ENCODE data around the gene GTF3C4. TPM values are rescaled to one million over a fixed set of nuclear protein-coding genes. Genes with fewer than 3 reads are reported as not detected.
A peak's percentile ranks its signal among the peaks of the same experiment; 100 is the strongest.

The GTF3C4 gene
- total RNA-seq, 3 donors from 2014 or later, result 10.5 to 16.6 (median 11.4) TPM

DNA sequence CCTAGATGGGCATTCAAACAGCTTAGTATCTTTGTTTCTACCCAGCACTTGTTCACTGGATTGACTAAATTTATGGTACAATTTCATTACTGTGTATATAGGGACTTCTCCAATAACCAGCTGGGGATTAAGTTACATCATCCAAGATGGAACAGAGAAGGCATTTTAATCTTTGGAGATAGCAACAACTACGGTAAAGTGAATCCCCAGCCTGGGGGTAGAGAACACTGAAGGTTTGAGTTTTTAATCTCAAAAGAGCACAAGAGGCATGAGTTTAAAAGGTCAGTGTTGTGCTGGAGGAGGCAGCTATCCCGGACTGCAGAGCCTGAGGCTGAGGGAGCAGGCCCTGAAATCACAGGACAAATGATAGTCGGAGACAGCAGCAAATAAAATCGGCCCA lies 29.0 kb upstream of the GTF3C4 start:
- Histone ChIP-seq H3K36me3 (ENCODE audit: low read depth) (no peaks in the 10 kb centered on the region), H3K4me1 (ENCODE audit: low read depth) (peaks cover 4% of the 10 kb centered on the region), H3K9me3 (no peaks in the 10 kb centered on the region), H3K4me3 (no peak overlapping the region)
- DNase-seq (no peak), ATAC-seq (no peak)
- TF ChIP-seq, protein P1, sequence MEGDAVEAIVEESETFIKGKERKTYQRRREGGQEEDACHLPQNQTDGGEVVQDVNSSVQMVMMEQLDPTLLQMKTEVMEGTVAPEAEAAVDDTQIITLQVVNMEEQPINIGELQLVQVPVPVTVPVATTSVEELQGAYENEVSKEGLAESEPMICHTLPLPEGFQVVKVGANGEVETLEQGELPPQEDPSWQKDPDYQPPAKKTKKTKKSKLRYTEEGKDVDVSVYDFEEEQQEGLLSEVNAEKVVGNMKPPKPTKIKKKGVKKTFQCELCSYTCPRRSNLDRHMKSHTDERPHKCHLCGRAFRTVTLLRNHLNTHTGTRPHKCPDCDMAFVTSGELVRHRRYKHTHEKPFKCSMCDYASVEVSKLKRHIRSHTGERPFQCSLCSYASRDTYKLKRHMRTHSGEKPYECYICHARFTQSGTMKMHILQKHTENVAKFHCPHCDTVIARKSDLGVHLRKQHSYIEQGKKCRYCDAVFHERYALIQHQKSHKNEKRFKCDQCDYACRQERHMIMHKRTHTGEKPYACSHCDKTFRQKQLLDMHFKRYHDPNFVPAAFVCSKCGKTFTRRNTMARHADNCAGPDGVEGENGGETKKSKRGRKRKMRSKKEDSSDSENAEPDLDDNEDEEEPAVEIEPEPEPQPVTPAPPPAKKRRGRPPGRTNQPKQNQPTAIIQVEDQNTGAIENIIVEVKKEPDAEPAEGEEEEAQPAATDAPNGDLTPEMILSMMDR (IDR thresholded peaks at IDR 0.05), result no peak
- intact Hi-C loops (cut with DNase I, micrococcal nuclease), result no loop called here

DNA sequence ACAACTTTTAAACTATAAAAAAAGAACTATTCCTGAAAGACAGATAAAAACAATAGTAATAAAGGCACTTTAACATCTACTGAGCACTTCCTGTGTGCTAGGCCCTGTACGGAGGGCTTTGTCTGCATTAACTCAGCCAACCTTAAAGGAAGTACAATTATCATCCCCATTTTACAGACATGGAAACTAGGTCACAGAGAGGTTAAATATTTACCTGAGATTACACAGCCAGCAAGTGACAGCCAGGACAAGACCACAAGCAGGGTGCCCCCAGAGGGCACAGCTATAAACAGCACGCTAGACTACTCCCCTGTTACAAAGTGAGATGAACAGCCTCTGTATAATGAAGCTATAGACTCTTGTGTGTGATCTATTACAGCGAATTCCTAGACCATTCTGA lies 26.0 kb upstream of the GTF3C4 start:
- intact Hi-C loops (cut with DNase I, micrococcal nuclease), result no loop called here
- Histone ChIP-seq H3K9me3 (no peaks in the 10 kb centered on the region), H3K36me3 (ENCODE audit: low read depth) (no peaks in the 10 kb centered on the region), H3K4me3 (no peak overlapping the region), H3K4me1 (ENCODE audit: low read depth) (peaks cover 11% of the 10 kb centered on the region)
- TF ChIP-seq, protein P1 (IDR thresholded peaks at IDR 0.05), result no peak
- DNase-seq, result no peak
- peak; percentile 54 for ATAC-seq

DNA sequence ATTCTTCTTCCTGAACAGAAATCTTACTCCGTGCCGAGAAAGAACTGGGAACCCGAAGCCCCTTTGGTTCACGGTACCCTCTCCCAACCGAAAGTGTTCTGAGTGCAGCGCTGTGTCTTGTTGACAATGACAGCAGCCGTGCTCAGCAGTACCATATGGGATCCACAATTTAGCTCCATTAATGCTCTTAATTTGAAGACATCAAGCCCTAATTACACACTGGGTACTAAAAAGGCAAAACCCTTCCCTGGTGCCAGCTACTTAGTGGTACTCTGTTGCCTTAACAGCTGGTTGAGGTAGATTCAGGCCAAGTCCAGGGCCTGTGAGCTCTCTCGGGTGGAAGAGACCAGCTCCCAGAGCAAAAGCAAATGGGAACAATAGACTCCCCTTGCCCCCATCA lies 25.0 kb upstream of the GTF3C4 start:
- intact Hi-C loops (cut with DNase I, micrococcal nuclease), result no loop called here
- H3K4me3 ChIP-seq, result no peak overlapping the region
- H3K9me3 ChIP-seq, result no peaks in the 10 kb centered on the region
- TF ChIP-seq, protein P1 (IDR thresholded peaks at IDR 0.05), result no peak
- peaks cover 11% of the 10 kb centered on the region for H3K4me1 ChIP-seq (ENCODE audit: low read depth)
- no peaks in the 10 kb centered on the region for H3K36me3 ChIP-seq (ENCODE audit: low read depth)
- DNase-seq (no peak), ATAC-seq (no peak)

DNA sequence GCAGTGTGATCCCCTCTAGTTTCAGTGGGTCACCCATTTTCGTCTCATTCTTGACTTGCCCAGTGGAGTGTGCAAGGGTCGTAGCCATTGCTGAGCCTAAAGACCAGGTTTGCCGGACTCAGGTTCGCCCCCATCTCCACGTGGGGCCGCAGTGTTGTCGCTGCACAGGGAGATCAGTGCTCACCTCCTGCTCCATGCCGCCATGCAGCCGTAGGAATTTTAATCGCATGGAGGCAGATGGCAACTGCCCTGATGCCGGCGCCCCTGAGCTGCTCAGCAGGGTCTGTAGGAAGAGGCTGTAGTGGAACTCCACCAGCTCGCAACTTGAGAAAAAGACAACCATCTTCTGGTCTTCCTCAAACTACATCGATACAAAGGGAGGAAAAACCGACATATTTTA lies 24.6 kb upstream of the GTF3C4 start:
- ATAC-seq, result no peak
- DNase-seq, result no peak
- TF ChIP-seq, protein P1 (IDR thresholded peaks at IDR 0.05), result no peak
- peaks cover 11% of the 10 kb centered on the region for H3K4me1 ChIP-seq (ENCODE audit: low read depth)
- intact Hi-C loops (cut with DNase I, micrococcal nuclease), result no loop called here
- no peak overlapping the region for H3K4me3 ChIP-seq
- no peaks in the 10 kb centered on the region for H3K9me3 ChIP-seq
- H3K36me3 ChIP-seq (ENCODE audit: low read depth), result no peaks in the 10 kb centered on the region

DNA sequence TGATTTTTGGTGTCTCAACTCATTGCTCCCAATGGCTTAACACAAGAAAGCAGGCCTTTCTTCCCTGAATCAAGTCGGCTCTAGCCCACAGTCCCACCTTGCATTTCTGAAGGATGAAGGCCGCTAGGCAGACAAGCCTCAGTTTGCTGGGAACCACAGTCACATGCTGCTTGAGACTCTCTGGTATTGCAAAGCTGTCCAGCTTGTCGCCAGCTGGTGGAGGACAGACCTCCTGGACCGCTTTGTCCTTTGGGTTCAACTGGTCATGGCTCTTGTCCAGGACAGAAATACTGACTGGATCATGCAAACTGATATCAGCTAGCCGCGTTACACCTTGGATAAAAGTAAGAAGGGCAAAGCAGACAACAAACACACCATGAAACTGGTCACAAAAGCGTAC lies 23.5 kb upstream of the GTF3C4 start:
- no peak for ATAC-seq
- intact Hi-C loops (cut with DNase I, micrococcal nuclease), result no loop called here
- TF ChIP-seq, protein P1 (IDR thresholded peaks at IDR 0.05), result no peak

DNA sequence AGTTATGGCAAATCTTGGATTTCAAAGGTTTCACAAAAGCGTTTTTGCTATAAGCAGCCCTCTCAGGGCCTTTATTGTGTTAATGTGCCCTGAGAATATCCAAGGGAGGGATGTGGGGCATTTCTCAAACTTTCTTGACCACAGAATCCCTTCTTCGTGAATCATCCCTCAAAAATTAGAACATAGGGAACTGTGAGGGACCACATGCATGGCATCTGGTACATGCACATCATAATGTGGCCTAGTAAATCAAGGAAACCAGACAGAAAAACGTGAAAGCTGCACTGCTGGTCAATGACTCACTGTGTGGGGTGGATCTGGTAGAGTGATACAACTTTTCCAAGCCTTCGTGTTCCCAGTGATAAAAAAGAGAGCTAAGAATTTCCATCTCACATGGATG lies 22.9 kb upstream of the GTF3C4 start:
- intact Hi-C loops (cut with DNase I, micrococcal nuclease), result no loop called here
- Histone ChIP-seq H3K36me3 (ENCODE audit: low read depth) (no peaks in the 10 kb centered on the region), H3K4me1 (ENCODE audit: low read depth) (peaks cover 11% of the 10 kb centered on the region), H3K9me3 (no peaks in the 10 kb centered on the region), H3K4me3 (no peak overlapping the region)
- ATAC-seq, result no peak
- TF ChIP-seq, protein P1 (IDR thresholded peaks at IDR 0.05), result no peak
- DNase-seq, result no peak

More for the DNA sequence above, 23.5 kb upstream of the GTF3C4 start:
- peaks cover 11% of the 10 kb centered on the region for H3K4me1 ChIP-seq (ENCODE audit: low read depth)
- no peak overlapping the region for H3K4me3 ChIP-seq
- no peaks in the 10 kb centered on the region for H3K9me3 ChIP-seq
- H3K36me3 ChIP-seq (ENCODE audit: low read depth), result no peaks in the 10 kb centered on the region
- no peak for DNase-seq

Measured in mucosa of descending colon (tissue), 3 donors.